Fibroblast of lung (primary cell): ENCODE measurements around the gene IL19. TPM values are rescaled to one million over a fixed set of nuclear protein-coding genes. Genes with fewer than 3 reads are reported as not detected.

ENCODE experiments used
- DNase-seq, 2 donors: peaks; one replicate each; pipeline versions ENCODE4 v3.0.0 to v3.0.0-alpha.2; 2010; ENCODE audit warnings: low read depth in 2 of 2
- H2AFZ ChIP-seq: 2 replicates; pipeline ENCODE4 v1.5.1; 2012; ENCODE audit warnings: low read length, control low read depth, inconsistent platforms
- H3K27ac ChIP-seq: 2 replicates; pipeline ENCODE4 v1.5.1; 2011; ENCODE audit warnings: low read length, control low read depth; ENCODE audit not compliant: insufficient read depth
- H3K27me3 ChIP-seq: 2 replicates; pipeline ENCODE4 v1.5.1; 2011; ENCODE audit warnings: mild to moderate bottlenecking, low read length; ENCODE audit not compliant: control insufficient read depth, insufficient read depth
- H3K36me3 ChIP-seq: 2 replicates; pipeline ENCODE4 v1.5.1; 2011; ENCODE audit warnings: low read length; ENCODE audit not compliant: control insufficient read depth, insufficient read depth
- H3K4me1 ChIP-seq: 2 replicates; pipeline ENCODE4 v1.5.1; 2011; ENCODE audit warnings: low read length; ENCODE audit not compliant: control insufficient read depth, insufficient read depth; ENCODE audit errors: extremely low read depth
- H3K4me2 ChIP-seq: 2 replicates; pipeline ENCODE4 v1.5.1; 2011; ENCODE audit warnings: low read length, control low read depth; ENCODE audit not compliant: insufficient read depth; ENCODE audit errors: extremely low read depth
- H3K4me3 ChIP-seq, 4 experiments: fragments of 200-600 bp in 1 of 4; sonication (generic) in 1 of 4; replicated peaks in 1 of 4; 2 replicates each; pipeline ENCODE4 v1.5.1; 2011 to 2016; ENCODE audit warnings: low read length in 4 of 4, low read depth in 3 of 4, mild to moderate bottlenecking in 3 of 4, control low read depth in 2 of 4, inconsistent platforms in 1 of 4, mixed read lengths in 1 of 4; ENCODE audit not compliant: insufficient read depth in 1 of 4; ENCODE audit errors: control extremely low read depth in 1 of 4
- H3K79me2 ChIP-seq: 2 replicates; pipeline ENCODE4 v1.5.1; 2012; ENCODE audit warnings: mild to moderate bottlenecking, low read length, inconsistent platforms; ENCODE audit not compliant: control insufficient read depth, insufficient read depth
- H3K9ac ChIP-seq: 2 replicates; pipeline ENCODE4 v1.5.1; 2011; ENCODE audit warnings: mild to moderate bottlenecking, low read length, control low read depth; ENCODE audit not compliant: insufficient read depth
- H3K9me3 ChIP-seq: 2 replicates; pipeline ENCODE4 v1.5.1; 2012; ENCODE audit warnings: low read depth, low read length; ENCODE audit not compliant: control insufficient read depth, insufficient read depth
- H4K20me1 ChIP-seq: 2 replicates; pipeline ENCODE4 v1.5.1; 2011; ENCODE audit warnings: low read length; ENCODE audit not compliant: control insufficient read depth, insufficient read depth; ENCODE audit errors: extremely low read depth
- EZH2 ChIP-seq: IDR thresholded peaks from 2 replicates; pipeline ENCODE4 v1.5.1; 2012; ENCODE audit warnings: low read length, control low read depth, mild to moderate bottlenecking; ENCODE audit errors: missing control alignments
- polyA plus RNA-seq, 2 donors: library from polyadenylated mRNA; depleted of rRNA in 1 of 2; stranded (reverse) in 1 of 2; unstranded in 1 of 2; fragments of >200 nt; gene quantifications; 2 replicates each; pipeline ENCODE4 v1.2.1, GENCODE V29; 2011 to 2012; ENCODE audit warnings: missing spikeins in 1 of 2
- total RNA-seq: library from RNA; depleted of rRNA; stranded (reverse); fragments of >200 nt; gene quantifications from 2 replicates; pipeline ENCODE4 v1.2.1, GENCODE V29; 2014
- TF ChIP-seq, protein P1 (sequence below), 2 donors: IDR thresholded peaks in 1 of 2; conservative IDR thresholded peaks in 1 of 2; 1 replicate in 1 of 2; 2 replicates in 1 of 2; pipeline ENCODE4 v1.5.1; 2011 to 2012; ENCODE audit warnings: low read length in 2 of 2, control low read depth in 1 of 2, inconsistent platforms in 1 of 2, low read depth in 1 of 2, mild to moderate bottlenecking in 1 of 2

The IL19 gene
- total and polyA plus RNA-seq, 2 donors (not counting 1 experiment from before 2014, with no cell fraction given): not detected

DNA sequence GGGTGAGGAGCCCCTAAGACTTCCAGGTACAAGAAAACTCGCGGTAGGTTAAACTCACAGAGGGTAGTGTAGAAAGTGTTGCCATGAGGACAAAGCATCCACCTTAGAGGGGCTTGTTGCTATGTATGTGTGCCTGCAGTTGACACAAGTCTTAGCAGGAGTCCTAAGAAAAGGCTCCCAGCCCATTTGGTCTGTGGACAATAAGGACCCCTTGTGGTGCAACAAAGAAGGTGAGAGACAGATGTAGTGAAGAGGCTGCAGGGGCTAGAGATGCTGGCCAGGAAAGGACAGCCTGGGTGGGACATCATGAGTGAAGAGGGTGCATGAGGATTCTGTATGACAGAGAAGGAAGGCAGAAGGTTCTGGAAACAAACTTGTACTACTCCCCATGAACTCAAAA, 38.0 kb downstream of the IL19 start:
- TF ChIP-seq, protein P1, sequence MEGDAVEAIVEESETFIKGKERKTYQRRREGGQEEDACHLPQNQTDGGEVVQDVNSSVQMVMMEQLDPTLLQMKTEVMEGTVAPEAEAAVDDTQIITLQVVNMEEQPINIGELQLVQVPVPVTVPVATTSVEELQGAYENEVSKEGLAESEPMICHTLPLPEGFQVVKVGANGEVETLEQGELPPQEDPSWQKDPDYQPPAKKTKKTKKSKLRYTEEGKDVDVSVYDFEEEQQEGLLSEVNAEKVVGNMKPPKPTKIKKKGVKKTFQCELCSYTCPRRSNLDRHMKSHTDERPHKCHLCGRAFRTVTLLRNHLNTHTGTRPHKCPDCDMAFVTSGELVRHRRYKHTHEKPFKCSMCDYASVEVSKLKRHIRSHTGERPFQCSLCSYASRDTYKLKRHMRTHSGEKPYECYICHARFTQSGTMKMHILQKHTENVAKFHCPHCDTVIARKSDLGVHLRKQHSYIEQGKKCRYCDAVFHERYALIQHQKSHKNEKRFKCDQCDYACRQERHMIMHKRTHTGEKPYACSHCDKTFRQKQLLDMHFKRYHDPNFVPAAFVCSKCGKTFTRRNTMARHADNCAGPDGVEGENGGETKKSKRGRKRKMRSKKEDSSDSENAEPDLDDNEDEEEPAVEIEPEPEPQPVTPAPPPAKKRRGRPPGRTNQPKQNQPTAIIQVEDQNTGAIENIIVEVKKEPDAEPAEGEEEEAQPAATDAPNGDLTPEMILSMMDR (conservative IDR thresholded peaks at IDR 0.05 in 1 of 2, IDR thresholded peaks at IDR 0.05 in 1 of 2; ENCODE audit: low read depth in 1 of 2, low read length in 2 of 2): peak; percentile 29 to 44
- no peak for TF ChIP-seq EZH2
- Histone ChIP-seq H3K27ac (no peak overlapping the region), H3K79me2 (no peaks in the 10 kb centered on the region), H3K4me3 (no peak overlapping the region), H3K27me3 (no peaks in the 10 kb centered on the region), H3K9me3 (no peaks in the 10 kb centered on the region), H3K4me1 (no peaks in the 10 kb centered on the region), H3K36me3 (no peaks in the 10 kb centered on the region), H2AFZ (no peak overlapping the region), H3K4me2 (no peak overlapping the region), H4K20me1 (no peaks in the 10 kb centered on the region), H3K9ac (no peak overlapping the region)
- peak; percentile 43 to 45 for DNase-seq

DNA sequence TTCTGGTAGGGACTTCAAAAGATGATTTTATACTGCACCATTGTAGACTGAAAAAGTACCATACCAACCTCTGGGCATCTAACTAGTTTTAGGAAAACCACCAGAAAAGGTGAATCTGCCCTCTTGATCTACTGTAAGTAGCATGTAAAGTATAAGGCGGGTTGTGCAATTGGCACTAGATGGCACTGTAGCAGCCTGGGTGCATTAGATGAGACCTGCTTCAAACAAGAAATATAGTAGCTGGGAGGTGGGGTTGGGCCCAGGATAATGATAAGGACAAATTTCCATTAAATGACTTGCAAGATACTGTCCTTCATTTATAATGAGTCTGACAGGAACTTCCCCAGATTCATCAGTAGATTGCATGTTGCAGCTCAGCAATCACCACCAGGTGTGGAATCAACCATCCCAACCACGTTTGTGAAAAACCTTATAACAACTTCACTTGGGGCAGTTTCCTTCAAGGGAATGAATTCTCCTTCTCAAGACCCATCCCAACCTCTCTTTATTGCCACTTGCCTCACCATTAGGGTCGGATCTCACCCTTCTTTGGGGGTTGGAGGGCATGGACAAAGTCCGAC, 39.0 kb downstream of the IL19 start:
- Histone ChIP-seq H3K4me2 (no peak overlapping the region), H3K27ac (no peak overlapping the region), H4K20me1 (no peaks in the 10 kb centered on the region), H3K36me3 (no peaks in the 10 kb centered on the region), H3K9me3 (no peaks in the 10 kb centered on the region), H3K79me2 (no peaks in the 10 kb centered on the region), H3K9ac (no peak overlapping the region), H3K4me1 (no peaks in the 10 kb centered on the region), H3K4me3 (no peak overlapping the region), H2AFZ (no peak overlapping the region), H3K27me3 (no peaks in the 10 kb centered on the region)
- peak; percentile 35 to 60 for DNase-seq
- TF ChIP-seq, protein P1 (conservative IDR thresholded peaks at IDR 0.05 in 1 of 2, IDR thresholded peaks at IDR 0.05 in 1 of 2; ENCODE audit: low read depth in 1 of 2, low read length in 2 of 2): peak; percentile 53 to 61
- TF ChIP-seq EZH2: no peak

DNA sequence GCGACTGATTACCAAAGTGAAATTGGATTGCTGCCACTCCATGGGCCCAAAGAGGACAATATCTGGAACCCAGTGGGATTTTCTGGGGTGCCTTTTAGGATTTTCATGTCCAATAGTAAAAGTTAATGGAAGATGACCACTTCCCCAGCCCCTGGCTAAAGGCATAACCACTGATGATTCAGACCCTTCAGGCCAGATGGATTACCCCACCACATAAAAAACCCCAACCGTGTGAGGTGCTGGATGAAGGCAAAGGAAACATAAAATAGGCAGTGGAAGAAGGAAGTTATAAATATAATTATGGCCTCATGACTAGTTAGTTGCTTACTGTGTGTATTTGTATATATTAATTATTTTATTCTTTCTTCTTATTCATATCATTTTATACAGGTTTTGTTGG, 41.9 kb downstream of the IL19 start:
- Histone ChIP-seq H3K9me3 (no peaks in the 10 kb centered on the region), H3K4me2 (no peak overlapping the region), H2AFZ (no peak overlapping the region), H3K27ac (no peak overlapping the region), H3K9ac (no peak overlapping the region), H3K36me3 (no peaks in the 10 kb centered on the region), H3K79me2 (no peaks in the 10 kb centered on the region), H3K4me1 (peaks cover 2% of the 10 kb centered on the region), H3K27me3 (no peaks in the 10 kb centered on the region), H4K20me1 (no peaks in the 10 kb centered on the region), H3K4me3 (no peak overlapping the region)
- DNase-seq: peak in 1 of 2 donors; percentile 27
- TF ChIP-seq, protein P1 (conservative IDR thresholded peaks at IDR 0.05 in 1 of 2, IDR thresholded peaks at IDR 0.05 in 1 of 2; ENCODE audit: low read depth in 1 of 2, low read length in 2 of 2): no peak
- TF ChIP-seq EZH2: no peak
